Gastroesophageal sphincter (tissue), 3 donors: ENCODE results near the gene PRM1.

Experiments
- CTCF ChIP-seq, 4 experiments: fragments of 200-600 bp in 2 of 4; fragments of 450-650 bp in 2 of 4; sonication (generic) in 1 of 4; IDR thresholded peaks; one replicate each; pipeline ENCODE4 v1.5.1; 2017 to 2019; ENCODE audit warnings: antibody characterized with exemption in 4 of 4, mild to moderate bottlenecking in 2 of 4, moderate library complexity in 2 of 4
- POLR2A ChIP-seq, 2 donors: fragments of 450-650 bp; IDR thresholded peaks; one replicate each; pipeline ENCODE4 v1.6.1; 2017; ENCODE audit warnings: antibody characterized with exemption in 2 of 2, mild to moderate bottlenecking in 2 of 2, moderate library complexity in 1 of 2
- POLR2AphosphoS5 ChIP-seq: sonication (generic); formaldehyde crosslinking; IDR thresholded peaks from one replicate; pipeline ENCODE4 v1.6.1; 2017; ENCODE audit warnings: antibody characterized with exemption

DNA sequence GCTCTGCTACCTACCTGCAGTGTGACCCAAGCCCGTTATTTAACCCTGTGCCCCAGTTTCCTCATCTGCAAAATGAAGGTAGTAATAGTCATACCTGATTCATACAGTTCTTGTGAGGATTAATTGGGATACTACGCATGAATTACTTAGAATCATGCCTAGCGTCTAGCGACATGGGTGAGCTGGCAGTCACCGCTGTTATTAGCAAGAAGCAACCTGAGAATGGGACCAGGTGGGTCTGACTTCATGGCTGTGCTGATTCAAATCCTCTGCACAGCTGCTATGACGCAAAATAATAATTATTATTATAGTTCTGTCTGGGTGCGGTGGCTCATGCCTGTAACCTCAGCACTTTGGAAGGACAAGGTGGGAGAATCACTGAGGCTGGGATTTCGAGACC is 33.0 kb downstream of the PRM1 start:
- no peak for TF ChIP-seq CTCF (IDR thresholded peaks at IDR 0.05)
- TF ChIP-seq POLR2A (IDR thresholded peaks at IDR 0.05): no peak
- no peak for TF ChIP-seq POLR2AphosphoS5
